Subcutaneous abdominal adipose tissue (tissue), 5 donors: ENCODE measurements around the gene LIN28A.

Source experiments
- H3K27ac ChIP-seq: one replicate; pipeline ENCODE4 v1.7.0; 2013; ENCODE audit warnings: low read depth, mild to moderate bottlenecking, inconsistent platforms, low read length, moderate library complexity
- H3K27me3 ChIP-seq, 5 donors: one replicate each; pipeline ENCODE4 v1.7.0; 2013; ENCODE audit warnings: low read length in 5 of 5, inconsistent platforms in 1 of 5; ENCODE audit not compliant: control insufficient read depth in 5 of 5, insufficient read depth in 4 of 5
- H3K36me3 ChIP-seq, 5 donors: one replicate each; pipeline ENCODE4 v1.7.0; 2013; ENCODE audit warnings: low read length in 5 of 5; ENCODE audit not compliant: control insufficient read depth in 5 of 5, insufficient read depth in 5 of 5
- H3K4me1 ChIP-seq, 5 donors: one replicate each; pipeline ENCODE4 v1.7.0; 2013; ENCODE audit warnings: low read length in 5 of 5, mild to moderate bottlenecking in 3 of 5, moderate library complexity in 1 of 5; ENCODE audit not compliant: control insufficient read depth in 5 of 5, insufficient read depth in 5 of 5
- H3K4me3 ChIP-seq, 5 donors: one replicate each; pipeline ENCODE4 v1.7.0; 2013; ENCODE audit warnings: low read length in 5 of 5, low read depth in 1 of 5
- H3K9ac ChIP-seq, 5 donors: one replicate each; pipeline ENCODE4 v1.7.0; 2013; ENCODE audit warnings: low read length in 5 of 5, mild to moderate bottlenecking in 4 of 5, moderate library complexity in 3 of 5
- H3K9me3 ChIP-seq, 5 donors: one replicate each; pipeline ENCODE4 v1.7.0; 2013; ENCODE audit warnings: low read length in 5 of 5; ENCODE audit not compliant: control insufficient read depth in 5 of 5
- donor health status: healthy.
- donor health status: healthy.
- donor health status: healthy.
- donor health status: healthy.
- donor health status: healthy.

The LIN28A gene

DNA sequence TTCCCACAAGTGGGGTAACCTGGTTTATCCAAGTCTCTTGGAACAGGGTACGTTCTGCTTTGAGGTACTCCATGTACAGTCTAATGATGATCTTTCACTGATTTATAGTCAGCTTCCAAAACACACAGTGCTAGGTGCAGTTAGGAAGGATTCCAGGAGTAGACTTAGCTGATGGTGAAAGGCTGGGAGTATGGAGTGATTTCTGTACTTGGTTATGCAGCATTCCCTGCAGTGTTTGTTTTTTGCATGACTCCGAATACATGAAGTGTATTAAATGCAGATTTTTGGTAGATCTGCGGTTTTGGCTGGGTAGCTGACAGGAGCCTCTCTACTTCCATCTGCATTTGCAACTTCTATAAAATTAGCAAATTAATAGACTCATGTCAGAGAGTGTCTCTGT lies 65.4 kb downstream of the LIN28A start:
- H3K4me1 ChIP-seq = peaks cover 8 to 24% (median 21%) of the 10 kb centered on the region in 5 donors

DNA sequence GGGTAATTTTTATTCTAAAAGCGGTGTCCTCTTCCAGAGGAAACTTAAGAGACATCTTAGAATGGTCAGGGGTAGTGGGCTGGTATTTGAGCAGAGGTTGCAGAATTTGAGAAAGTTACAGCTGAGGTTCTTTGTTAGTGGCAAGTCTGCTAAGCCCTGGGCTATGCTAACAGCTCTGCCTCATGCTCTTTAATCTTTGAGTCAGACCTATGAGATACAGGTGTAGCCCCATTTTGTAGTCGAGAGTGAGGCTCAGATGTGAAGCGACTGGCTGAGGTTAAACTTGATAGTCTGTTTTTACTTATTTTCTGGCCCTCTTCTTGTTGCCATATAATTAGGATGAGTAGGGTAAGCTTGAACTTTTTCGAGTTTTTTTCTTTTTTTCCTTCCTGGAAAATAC lies 66.3 kb downstream of the LIN28A start:
- Histone ChIP-seq H3K4me3 (no peak overlapping the region), H3K9me3 (no peaks in the 10 kb centered on the region), H3K27me3 (no peaks in the 10 kb centered on the region), H3K36me3 (peaks cover 25 to 42% (median 30%) of the 10 kb centered on the region in 5 donors), H3K9ac (no peak overlapping the region), H3K4me1 (peaks cover 6 to 15% (median 12%) of the 10 kb centered on the region in 5 donors), H3K27ac (no peak overlapping the region)

More for the DNA sequence above, 65.4 kb downstream of the LIN28A start:
- Histone ChIP-seq H3K4me3 (no peak overlapping the region), H3K27me3 (no peaks in the 10 kb centered on the region), H3K36me3 (peaks cover 25 to 42% (median 30%) of the 10 kb centered on the region in 5 donors), H3K9me3 (no peaks in the 10 kb centered on the region), H3K27ac (no peak overlapping the region), H3K9ac (no peak overlapping the region)

DNA sequence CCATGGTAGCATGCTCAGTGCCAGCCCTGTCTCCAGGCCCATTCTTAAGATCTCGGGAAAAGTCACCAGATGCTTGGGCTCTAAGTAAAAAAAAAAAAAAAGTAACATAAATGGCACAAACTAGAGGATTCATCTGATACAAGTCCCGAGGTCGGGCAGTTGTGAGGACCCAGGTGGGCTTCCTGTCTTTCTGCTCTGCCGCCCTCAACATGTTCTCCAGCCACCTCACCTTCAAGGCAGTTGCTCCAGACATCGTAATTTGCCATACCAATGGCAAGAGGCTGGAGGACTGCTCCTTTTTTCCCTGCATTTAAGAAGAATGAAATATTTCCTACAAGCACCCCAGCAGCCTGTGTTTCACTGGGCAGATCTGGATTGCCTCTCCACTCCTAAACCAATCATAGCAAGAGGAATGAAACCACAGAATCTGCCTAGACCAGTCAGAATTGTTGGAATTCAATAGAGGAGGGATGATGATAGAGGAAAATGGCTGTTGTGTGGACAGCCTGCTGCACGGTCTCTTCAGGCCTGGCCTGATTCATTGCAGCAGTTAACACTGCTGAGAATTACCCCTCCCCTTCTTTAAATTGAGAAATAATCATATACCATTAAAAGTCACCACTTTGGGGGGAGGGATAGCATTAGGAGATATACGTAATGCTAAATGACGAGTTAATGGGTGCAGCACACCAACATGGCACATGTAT lies 67.0 kb downstream of the LIN28A start:
- no peak overlapping the region for H3K9ac ChIP-seq
- H3K4me1 ChIP-seq = peaks cover 6 to 14% (median 11%) of the 10 kb centered on the region in 5 donors
- no peaks in the 10 kb centered on the region for H3K27me3 ChIP-seq
- no peak overlapping the region for H3K4me3 ChIP-seq
- H3K9me3 ChIP-seq = no peaks in the 10 kb centered on the region
- H3K36me3 ChIP-seq = peaks cover 25 to 42% (median 30%) of the 10 kb centered on the region in 5 donors
- H3K27ac ChIP-seq = no peak overlapping the region

DNA sequence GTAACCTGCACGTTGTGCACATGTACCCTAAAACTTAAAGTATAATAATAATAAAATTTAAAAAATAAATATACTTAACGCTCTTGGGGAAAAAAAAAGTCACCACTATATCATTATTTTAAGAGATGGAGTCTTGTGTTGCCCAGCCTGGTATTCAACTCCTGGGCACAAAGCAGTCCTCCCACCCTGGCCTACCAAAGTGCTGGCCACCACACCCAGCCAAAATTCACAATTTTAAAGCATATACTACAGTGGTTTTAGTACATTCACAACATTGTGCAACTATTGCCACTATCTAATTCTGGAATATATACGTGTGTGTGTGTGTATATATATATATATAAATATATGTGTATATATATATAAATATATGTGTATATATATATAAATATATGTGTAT lies 67.5 kb downstream of the LIN28A start:
- H3K27ac ChIP-seq = no peak overlapping the region

GRCh38 chr1:26478988-26479387 lies 68.4 kb downstream of the LIN28A start:
- Histone ChIP-seq H3K27me3 (no peaks in the 10 kb centered on the region), H3K9ac (no peak overlapping the region), H3K9me3 (no peaks in the 10 kb centered on the region), H3K4me1 (peaks cover under 1 to 4% (median under 1%) of the 10 kb centered on the region in 5 donors), H3K27ac (no peak overlapping the region), H3K36me3 (peaks cover 22 to 38% (median 29%) of the 10 kb centered on the region in 5 donors), H3K4me3 (no peak overlapping the region)

More for the DNA sequence above, 67.5 kb downstream of the LIN28A start:
- H3K4me3 ChIP-seq = no peak overlapping the region
- no peaks in the 10 kb centered on the region for H3K27me3 ChIP-seq
- peaks cover 6 to 12% (median 9%) of the 10 kb centered on the region in 5 donors for H3K4me1 ChIP-seq
- no peak overlapping the region for H3K9ac ChIP-seq
- H3K9me3 ChIP-seq = no peaks in the 10 kb centered on the region
- peaks cover 25 to 42% (median 30%) of the 10 kb centered on the region in 5 donors for H3K36me3 ChIP-seq
